IPS DF 19.7 (cell line): ENCODE results near the gene CMTM8.
"Not testable (repeated sequence)": the region's sequence is repeated elsewhere in the genome, so short reads cannot be mapped to it uniquely, and the experiment has no call there.

ENCODE experiments used
- DNase-seq: peaks from one replicate; pipeline ENCODE4 v3.0.0-alpha.2; 2013; ENCODE audit warnings: low read depth, low spot score

The CMTM8 gene, protein sequence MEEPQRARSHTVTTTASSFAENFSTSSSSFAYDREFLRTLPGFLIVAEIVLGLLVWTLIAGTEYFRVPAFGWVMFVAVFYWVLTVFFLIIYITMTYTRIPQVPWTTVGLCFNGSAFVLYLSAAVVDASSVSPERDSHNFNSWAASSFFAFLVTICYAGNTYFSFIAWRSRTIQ

DNA sequence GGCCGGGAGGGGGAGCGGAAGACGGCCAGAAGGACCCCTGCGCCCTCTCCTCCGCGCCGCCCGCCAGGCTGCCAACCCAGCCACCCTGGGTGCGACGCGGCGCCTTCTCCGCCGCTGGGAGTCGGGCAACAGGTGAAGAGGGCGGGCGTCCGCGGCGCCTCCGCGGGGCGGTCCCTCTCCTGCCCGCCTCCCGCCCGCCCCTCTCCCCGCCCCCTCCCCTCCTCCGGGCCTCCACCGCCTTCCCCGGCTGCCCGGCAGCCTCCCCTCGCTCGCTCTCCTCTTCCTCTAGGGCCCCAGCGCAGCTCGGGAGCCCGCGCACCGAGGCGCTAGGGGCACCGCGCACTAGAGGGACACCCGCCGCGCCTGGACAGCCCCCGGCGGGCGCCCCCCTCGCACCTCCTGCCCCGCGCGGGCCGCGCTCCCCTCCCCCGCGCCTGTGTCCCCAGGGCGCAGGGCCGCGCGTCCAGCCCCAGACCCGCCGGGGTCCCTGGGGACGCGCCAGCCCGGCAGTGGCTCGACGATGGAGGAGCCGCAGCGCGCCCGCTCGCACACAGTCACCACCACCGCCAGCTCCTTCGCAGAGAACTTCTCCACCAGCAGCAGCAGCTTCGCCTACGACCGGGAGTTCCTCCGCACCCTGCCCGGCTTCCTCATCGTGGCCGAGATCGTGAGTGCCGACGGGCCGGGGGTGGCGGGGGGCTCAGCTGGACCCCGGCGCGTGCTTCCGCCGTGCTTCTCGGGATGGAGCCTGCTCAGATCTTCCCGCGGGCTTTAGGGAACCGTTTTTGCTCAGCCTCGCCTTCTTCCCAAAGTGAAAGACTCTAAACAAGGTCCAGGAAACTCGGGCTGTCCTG is at the start of gene CMTM8:
CMTM8 (plus strand) TSS at position 228 of the 854 bp plus-strand sequence; CDS start at position 521, 293 bp downstream.
- no peak for DNase-seq

DNA sequence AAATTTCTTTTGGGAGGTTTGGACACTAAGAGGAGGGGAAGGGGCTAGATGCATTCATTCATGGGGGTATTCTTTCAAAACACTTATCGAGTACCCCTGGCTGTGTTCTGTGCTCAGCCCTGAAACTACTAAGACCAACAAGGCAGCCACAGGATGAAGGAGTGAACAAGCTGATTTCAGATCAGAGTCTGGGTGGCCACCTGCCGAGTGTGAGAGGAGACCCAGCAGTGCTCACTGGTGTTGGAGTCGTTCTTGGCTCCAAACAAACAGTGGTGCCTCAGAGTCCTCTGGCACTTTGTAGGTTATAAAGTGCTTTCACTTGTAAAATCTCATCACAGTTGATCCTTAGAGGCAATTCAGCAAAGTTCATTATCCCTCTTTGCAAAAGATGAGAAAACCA is 48.8 kb upstream of the CMTM8 start:
- no peak for DNase-seq

DNA sequence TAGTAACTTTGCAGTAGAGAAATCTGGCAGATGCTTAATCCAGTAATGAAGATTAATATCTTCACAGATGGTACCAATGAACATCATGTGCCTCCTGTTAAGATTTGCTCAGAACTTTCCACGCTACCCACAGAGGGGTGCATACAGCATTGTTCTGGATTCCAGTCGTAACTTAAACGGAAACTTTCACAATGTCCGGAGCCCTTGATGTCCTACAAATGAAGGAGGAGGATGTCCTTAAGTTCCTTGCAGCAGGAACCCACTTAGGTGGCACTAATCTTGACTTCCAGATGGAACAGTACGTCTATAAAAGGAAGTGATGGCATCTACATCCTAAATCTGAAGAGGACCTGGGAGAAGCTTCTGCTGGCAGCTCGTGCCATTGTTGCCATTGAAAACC is 47.9 kb upstream of the CMTM8 start:
- not testable (repeated sequence) for DNase-seq

DNA sequence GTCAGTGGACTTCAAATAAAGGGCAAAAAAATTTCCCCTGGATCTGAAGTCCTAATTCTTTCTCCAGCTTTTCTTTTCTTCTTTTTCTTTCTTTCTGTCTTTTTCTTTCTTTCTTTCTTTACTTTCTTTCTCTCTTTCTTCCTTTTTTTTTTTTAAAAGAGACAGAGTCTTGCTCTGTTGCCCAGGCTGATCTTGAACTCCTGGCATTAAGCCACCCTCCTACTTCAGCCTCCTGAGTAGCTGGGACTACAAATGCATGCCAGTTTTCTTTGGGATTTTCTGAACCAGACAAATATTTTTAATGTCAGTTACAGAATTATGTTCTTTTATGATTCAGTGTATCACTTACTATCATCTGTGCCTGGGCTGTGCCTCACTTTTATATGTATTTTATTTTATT is 45.4 kb upstream of the CMTM8 start:
- DNase-seq: no peak

DNA sequence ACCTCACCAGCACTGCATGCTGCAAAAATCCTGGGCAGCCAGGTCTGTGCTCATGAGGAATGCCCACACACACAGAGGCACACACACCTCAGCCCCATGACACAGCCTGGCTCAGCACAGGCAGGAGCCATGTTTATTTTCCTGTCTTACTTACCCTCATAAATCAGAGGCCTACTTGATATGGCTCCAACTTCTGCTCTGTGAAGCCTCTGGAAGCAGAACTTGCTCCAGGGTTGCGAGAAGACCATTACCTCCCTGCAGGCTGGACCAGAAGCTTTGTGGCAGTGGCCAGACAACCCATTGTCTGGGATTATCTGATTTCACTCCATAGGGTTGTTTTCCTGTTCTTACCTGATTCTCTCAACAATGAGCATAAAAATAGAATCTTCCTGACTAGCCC is 43.8 kb upstream of the CMTM8 start:
- no peak for DNase-seq

DNA sequence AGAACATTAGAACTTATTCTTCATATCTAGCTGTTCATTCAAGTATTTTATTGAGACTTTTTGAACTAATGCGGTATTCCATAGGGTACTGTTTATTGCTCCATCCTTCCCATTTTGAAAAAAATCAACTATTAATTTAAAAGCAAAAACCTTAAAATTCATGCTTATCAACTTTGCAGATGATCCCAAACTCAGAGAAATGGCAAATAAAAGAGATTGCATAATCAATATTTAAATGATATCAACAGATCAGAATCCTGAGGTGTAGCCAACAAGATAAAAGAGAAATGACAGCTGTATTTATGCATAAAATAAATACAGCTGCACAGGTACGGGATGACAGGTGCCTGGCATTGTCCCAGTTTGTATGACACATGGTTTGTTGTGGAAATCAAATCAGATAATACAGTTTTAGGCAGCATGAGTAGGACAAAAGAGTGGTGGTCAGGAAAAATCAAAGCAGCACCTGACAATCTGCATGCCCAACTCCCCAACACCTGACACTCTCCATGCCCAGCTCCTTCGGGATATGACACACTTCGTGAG is 42.4 kb upstream of the CMTM8 start:
- DNase-seq: no peak

DNA sequence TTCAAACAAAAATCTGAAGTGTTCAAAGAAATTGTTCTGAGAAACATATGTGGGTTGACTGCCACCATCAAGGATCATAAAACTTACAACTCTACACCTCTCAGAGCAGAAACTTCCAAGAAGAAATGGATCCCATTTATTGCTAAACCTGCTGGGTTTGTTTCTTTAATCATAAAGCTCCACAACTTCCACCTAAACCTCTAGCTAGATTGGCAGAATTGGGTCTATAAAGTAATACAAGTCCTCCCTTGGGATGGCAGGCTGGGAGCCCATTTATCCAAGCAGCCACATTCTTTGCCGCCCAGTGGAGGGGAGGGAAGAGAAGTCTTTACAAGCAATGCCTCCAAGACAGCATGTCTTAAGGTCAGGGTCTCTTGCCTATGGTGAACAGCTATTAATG is 40.5 kb upstream of the CMTM8 start:
- DNase-seq: no peak

DNA sequence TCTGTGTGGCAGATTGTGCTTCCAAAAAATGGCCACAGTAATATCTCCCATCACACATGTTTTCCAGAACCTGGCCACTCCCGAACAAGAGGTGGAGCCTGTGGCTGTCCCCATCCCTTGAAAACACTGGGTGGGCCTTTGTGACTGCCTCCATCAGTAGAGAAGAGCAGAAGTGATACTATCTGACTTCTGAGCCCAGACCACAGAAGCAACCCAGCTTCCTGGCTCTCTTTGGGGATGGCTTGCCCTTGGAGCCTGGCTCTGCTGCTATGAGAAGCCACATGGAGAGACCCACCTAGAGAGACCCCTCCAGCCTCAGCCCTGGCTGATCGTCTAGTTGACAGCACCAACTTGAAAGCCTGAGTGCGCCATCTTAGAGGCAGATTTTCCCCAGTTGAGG is 39.8 kb upstream of the CMTM8 start:
- DNase-seq: no peak

DNA sequence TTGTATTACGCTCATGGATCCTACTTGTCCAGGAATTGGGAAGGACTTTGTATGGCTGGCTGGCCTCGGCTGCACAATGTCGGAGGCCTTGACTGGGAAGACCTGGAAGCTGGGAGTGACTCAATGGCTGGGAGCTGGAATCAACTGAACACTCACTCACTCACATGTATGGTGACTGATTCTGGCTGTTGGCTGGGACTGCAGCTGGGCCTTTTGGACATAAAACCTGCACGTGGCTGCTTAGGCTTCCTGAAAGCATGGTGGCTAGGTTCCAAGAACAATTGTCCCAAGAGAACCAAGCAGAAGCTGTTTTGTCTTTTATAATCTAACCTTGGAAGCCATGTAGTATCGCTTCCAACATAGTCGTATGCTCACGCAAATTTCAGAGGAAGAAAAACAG is 38.0 kb upstream of the CMTM8 start:
- DNase-seq: no peak

DNA sequence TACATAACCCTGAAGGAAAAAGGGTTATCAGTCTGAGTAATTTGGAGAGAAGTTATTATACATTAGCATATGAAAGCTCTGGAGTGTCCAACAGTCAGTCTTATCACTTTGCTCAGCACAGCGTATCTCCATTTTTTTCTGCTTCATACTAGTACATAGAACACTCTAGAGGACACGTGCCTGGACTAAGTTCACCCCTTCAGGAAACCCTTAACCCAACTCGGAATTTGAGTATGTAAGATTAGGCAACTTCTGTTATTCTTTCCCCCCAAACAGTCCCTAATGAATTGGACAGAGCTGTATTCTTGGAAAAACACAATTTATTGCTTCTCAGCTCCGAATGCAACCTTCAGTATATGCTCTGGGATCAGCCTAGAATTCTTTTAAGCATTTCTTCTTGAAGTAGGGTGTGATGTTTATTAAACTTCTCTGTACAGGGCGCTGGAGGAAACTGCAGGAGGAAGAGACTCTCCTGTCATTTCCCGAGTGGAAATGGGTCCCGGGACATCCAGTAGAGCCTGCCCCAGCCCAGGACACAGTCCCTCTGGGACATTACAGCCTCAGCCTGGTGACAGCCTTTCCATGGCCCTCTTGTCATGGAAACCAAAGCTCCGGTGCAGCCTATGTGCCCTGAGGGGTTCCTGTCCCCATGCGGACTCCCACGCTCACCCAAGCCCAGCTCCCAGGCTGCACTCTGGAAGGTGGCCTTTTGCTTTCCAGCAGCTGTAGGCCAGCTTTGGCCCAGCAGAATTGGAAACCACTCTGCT is 37.3 kb upstream of the CMTM8 start:
- no peak for DNase-seq

DNA sequence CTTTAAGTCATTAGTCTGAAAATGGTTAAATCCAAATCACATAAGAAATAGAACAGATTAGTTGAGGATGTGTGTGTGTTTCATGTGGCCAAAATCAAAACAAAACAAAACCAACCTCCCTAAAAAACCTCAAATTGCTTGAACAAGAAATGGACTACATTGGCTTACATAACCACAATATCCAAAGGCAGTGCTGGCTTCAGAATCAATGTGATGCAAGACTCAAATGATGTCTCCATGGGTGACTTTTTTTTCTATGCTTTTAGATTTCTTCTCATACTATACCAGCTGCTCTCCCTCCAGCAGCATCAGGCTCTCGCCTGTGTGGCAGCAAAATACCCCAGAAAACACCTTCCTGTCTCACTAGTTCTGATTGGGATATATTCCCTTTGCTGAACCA is 36.0 kb upstream of the CMTM8 start:
- no peak for DNase-seq

DNA sequence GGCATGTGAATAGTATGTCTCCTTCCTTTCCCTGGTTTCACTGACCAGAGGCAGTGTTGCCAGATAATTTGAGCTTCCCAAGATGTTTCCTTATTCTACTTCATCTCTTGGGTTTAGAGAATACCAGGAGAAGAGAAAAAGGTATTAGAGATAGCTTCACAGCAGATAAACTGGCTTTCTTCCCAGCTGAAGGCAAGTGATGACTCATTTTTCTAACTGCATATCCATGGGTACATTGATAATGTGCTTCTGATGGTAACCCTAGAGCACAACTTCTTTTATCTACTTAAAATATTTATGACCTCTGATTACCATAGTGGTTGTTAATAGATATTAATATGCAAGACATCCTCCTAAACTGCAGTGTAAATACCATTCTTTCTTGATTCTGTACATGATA is 34.6 kb upstream of the CMTM8 start:
- no peak for DNase-seq

DNA sequence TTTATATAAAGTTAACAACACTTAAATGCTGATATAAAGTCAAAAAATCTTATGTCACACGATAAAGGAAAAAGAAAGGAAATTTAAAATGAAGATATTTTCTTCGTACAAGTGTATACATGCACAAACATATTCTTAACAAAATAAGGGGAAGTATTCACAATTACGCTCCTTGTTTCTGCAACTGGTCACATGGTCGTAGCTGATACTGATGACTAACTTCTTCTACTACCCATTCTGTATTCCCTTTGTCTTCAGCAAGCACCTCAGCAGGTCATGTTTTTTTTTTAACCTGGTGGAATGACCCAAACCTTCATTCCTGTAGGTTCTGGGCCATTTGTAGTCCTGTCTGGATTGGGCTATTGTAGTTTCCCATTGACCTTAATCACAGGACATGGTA is 30.0 kb upstream of the CMTM8 start:
- DNase-seq: no peak

DNA sequence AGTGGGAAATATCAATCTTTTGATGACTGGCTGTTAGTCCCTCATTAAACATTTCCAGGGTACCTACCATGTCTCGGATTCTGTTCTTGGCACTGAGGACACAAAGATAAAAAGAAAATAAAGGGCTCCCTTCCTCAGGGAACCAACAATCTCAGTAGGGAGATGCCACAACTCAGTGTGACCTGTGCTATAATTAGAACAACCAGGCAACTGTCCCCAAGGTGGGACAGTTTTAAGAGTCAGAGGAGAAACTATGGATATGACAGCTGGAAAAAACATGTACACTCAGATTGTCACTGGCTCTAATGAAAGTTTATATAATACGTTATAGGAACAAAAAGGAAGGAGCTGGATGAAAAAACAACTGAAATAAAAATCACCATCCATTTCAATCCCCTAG is 23.3 kb upstream of the CMTM8 start:
- no peak for DNase-seq

DNA sequence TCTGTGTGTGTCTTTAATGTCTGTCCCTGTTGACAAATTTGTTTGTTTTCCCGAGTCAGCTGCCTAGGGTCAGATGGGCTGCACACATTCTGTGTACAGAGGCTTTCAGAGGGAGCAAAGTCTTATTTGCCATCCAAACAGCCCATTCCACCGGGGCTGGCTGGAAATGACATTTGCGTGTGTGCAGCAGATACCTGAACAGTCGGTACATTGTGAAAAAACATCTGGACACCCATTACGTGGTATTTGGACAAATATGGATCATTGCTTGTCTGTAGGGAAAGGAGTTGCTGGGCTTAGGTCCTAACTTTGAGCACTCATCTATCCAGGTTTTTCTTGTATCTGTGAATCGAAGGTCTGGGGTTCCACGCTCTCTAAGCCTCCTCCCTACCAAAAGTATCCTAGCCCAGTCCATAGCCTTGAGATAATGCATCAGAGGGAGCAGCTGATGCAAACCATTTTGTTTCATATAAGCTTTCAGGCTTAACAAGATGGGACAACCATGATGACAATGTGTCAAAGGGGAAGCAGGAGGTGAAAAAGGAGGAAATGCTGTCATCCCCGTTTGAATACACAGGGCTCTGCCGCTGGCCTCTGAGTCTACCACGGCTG is 22.2 kb upstream of the CMTM8 start:
- no peak for DNase-seq

DNA sequence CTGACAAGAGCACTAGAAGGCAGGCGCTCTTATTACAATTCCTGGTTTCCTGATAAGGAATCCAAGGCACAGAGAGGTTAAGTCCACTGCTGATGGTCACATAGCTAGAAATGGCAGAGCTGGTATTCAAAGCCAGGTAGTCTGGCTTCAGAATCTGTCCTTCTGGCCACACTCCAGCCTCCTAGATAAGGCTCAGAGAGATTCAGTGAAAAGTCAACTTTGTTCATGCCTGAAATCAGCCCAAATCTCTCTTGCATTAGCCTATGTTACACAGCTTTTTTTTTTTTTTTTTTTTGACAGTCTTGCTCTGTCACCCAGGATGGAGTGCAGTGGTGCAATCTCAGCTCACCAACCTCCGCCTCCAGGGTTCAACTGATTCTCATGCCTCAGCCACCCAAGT is 21.1 kb upstream of the CMTM8 start:
- no peak for DNase-seq

DNA sequence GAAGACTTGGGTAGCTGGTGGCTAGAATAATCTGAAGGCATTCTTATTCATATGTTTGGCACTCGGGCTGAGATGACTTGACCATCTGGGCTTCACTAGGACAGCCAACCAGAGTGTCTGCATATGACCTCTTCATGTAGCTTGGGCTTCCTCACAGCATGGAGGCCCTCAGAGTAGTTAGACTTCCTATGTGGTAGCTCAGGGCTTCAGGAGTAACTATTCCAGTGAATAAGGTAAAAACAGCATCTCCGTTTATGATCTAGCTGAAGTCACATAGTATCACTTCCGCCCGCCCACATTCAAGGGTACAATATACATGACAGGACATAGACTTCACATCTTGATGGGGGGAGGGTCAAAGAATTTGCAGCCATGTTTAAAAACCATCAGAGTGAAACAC is 18.9 kb upstream of the CMTM8 start:
- DNase-seq: no peak

DNA sequence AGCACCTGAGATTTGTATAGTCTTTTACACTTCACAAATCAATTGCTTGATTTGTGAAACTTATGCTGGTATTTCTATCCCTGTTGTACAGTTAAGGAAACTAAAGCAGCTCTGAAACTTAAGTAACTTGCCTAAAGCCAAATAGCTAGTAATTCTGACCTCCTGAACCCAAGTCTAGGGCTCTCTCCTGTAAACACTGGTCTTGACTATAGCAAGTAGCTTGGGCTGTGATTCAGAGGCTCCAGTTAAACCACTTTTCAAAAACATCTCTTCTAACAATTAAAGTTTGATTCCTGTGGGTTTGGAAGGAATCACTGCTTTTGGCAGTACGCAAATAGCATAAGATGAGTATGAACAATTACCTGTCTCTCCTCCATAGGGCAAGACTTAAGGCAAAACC is 18.5 kb upstream of the CMTM8 start:
- DNase-seq: no peak

DNA sequence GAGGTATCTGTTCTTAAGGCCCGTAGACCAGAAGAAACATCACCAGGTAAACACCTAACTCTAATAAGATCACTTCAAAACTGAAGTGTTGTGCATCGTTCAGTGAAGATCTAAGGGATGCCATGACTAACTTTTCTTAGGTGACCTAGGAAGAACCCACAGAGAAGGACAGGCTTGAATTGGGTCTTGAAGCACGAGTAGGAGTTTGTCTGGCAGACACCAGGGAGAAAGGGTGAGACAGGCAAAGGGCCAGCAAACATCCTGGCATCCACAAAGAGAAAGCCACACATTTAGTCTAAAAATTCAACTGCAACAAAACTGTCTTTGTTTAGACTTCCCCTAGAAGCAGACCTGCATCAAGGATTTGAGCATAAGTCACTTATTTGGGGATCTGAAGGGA is 15.5 kb upstream of the CMTM8 start:
- no peak for DNase-seq

DNA sequence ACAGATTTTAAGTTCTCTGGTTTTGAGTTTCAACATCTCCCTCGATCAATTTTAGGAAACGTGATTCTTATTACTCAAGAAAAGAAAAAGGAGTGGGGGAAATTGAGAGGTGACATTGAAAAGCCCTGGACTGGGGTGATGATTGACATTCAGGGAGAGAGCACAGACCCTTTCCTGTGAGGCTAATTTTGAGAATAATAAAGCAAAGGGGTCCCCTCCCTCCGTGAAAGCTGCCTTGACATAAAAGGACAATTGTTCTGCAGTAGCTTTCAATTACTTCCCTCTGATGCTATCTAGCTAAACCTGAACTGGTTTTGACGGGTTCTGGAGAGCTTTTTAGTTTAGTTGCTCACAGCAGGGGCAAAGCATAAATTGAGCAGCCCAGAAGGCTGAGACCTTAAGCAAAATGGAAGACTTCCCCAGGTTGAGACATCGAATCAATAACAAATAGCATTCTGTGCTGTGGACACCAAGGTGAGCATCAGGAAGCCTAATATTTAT is 14.4 kb upstream of the CMTM8 start:
- DNase-seq: no peak

DNA sequence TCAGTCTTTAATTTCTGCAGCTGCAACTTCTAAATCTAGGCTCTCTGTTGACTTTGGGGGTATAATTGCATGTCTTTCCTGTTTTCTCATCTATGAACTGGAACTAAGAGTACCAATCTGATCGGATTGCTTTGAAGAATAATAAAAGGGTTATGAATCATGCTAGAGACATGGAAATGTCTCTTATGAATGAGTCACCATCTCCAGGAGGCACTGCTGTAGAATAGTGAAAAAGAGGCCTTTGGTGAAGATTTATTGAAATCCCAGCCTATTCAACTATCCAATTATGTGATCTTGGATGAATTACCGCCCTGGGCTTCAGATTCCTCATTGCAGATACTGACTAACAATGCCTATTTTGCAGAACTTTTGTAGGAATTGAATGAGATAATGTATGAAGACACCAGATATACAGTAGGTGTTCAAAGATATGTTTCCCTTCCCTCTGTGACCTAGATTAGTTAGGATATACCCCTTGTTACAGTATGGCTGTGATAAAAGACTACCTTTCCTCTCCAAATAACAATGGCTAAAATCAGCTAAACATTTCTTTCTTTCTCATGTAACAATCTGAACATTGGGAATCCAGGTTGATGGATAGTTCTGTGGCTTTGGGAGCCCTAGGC is 11.5 kb upstream of the CMTM8 start:
- no peak for DNase-seq
